Tibial nerve (tissue), 4 donors: Measurements from ENCODE around the gene LRP4.

Experiments
- CTCF ChIP-seq, 5 experiments: fragments of 200-600 bp in 3 of 5; fragments of 450-650 bp in 2 of 5; sonication (generic) in 3 of 5; IDR thresholded peaks; one replicate each; pipeline ENCODE4 v1.5.1; 2016 to 2019; ENCODE audit warnings: antibody characterized with exemption in 5 of 5, mild to moderate bottlenecking in 3 of 5, moderate library complexity in 2 of 5
- EP300 ChIP-seq, 2 donors: sonication (generic); formaldehyde crosslinking; IDR thresholded peaks; one replicate each; pipeline ENCODE4 v1.6.1; 2017; ENCODE audit warnings: antibody characterized with exemption in 2 of 2, mild to moderate bottlenecking in 1 of 2
- POLR2A ChIP-seq, 2 donors: fragments of 450-650 bp; IDR thresholded peaks; one replicate each; pipeline ENCODE4 v1.6.1; 2017; ENCODE audit warnings: antibody characterized with exemption in 2 of 2, mild to moderate bottlenecking in 2 of 2, moderate library complexity in 2 of 2

GRCh38 chr11:46855167-46855566 is 63.2 kb downstream of the LRP4 start:
- TF ChIP-seq CTCF (IDR thresholded peaks at IDR 0.05) (no peak), EP300 (IDR thresholded peaks at IDR 0.05) (no peak), POLR2A (IDR thresholded peaks at IDR 0.05) (no peak)
